GM12878 (cell line): ENCODE measurements around the gene ECT2L. TPM values are rescaled to one million over a fixed set of nuclear protein-coding genes. Genes with fewer than 3 reads are reported as not detected.

Experiments
- ATF7 ChIP-seq: fragments of 450-650 bp; IDR thresholded peaks from 2 replicates; pipeline ENCODE4 v1.6.1; 2016; ENCODE audit warnings: low read depth, mild to moderate bottlenecking
- CEBPB ChIP-seq, 2 experiments: fragments of 150-350 bp in 1 of 2; IDR thresholded peaks; 2 replicates each; pipeline ENCODE4 v1.6.1; 2012 to 2014; ENCODE audit warnings: low read depth in 2 of 2, low read length in 2 of 2, borderline replicate concordance in 1 of 2, inconsistent platforms in 1 of 2
- EGR1 ChIP-seq, 2 experiments: IDR thresholded peaks; 1 replicate in 1 of 2; 2 replicates in 1 of 2; pipeline ENCODE4 v1.6.1; 2011 to 2012; ENCODE audit warnings: low read depth in 2 of 2, low read length in 2 of 2, borderline replicate concordance in 1 of 2, mild to moderate bottlenecking in 1 of 2, moderate library complexity in 1 of 2
- HDAC6 ChIP-seq: fragments of 200-600 bp; sonication (generic); IDR thresholded peaks from one replicate; pipeline ENCODE4 v1.8.0; 2017; ENCODE audit warnings: antibody characterized with exemption; ENCODE audit not compliant: unreplicated experiment
- HDGF ChIP-seq: fragments of 450-650 bp; IDR thresholded peaks from 2 replicates; pipeline ENCODE4 v1.6.1; 2016; ENCODE audit warnings: antibody characterized with exemption
- MXI1 ChIP-seq: fragments of 150-350 bp; IDR thresholded peaks from 2 replicates; pipeline ENCODE4 v1.6.1; 2011; ENCODE audit warnings: low read depth, mild to moderate bottlenecking, inconsistent platforms, low read length, improper control_type of control experiment
- MYC ChIP-seq: IDR thresholded peaks from 2 replicates; pipeline ENCODE4 v1.6.1; 2011; ENCODE audit warnings: mild to moderate bottlenecking, low read length, moderate library complexity, inconsistent platforms; ENCODE audit not compliant: insufficient read depth, insufficient replicate concordance, insufficient read length, severe bottlenecking
- NFIC ChIP-seq: IDR thresholded peaks from 2 replicates; pipeline ENCODE4 v1.6.1; 2012; ENCODE audit warnings: low read depth, mild to moderate bottlenecking, inconsistent platforms, low read length, moderate library complexity
- NR2F1 ChIP-seq: fragments of 450-650 bp; conservative IDR thresholded peaks from 2 replicates; pipeline ENCODE4 v1.6.1; 2017; ENCODE audit warnings: mild to moderate bottlenecking
- PAX5 ChIP-seq: IDR thresholded peaks from 2 replicates; pipeline ENCODE4 v1.6.1; 2011; ENCODE audit warnings: low read depth, low read length, borderline replicate concordance
- PBX3 ChIP-seq: IDR thresholded peaks from 2 replicates; pipeline ENCODE4 v1.6.1; 2011; ENCODE audit warnings: mild to moderate bottlenecking, low read depth, low read length, moderate library complexity; ENCODE audit not compliant: insufficient replicate concordance
- RB1 ChIP-seq: fragments of 450-650 bp; formaldehyde crosslinking; IDR thresholded peaks from 2 replicates; pipeline ENCODE4 v1.6.1; 2017; ENCODE audit warnings: mild to moderate bottlenecking, borderline replicate concordance
- RCOR1 ChIP-seq: conservative IDR thresholded peaks from 2 replicates; pipeline ENCODE4 v1.6.1; 2012; ENCODE audit warnings: low read depth, low read length, improper control_type of control experiment
- SMAD1 ChIP-seq: fragments of 450-650 bp; IDR thresholded peaks from 2 replicates; pipeline ENCODE4 v1.6.1; 2018; ENCODE audit warnings: mild to moderate bottlenecking, low read depth; ENCODE audit not compliant: partially characterized antibody
- STAT3 ChIP-seq: IDR thresholded peaks from 2 replicates; pipeline ENCODE4 v1.6.1; 2011; ENCODE audit warnings: low read depth, low read length, improper control_type of control experiment
- polyA plus RNA-seq, 11 experiments: library from polyadenylated mRNA; depleted of rRNA in 4 of 11; unstranded in 6 of 11; stranded (reverse) in 5 of 11; fragments of >200 nt; fragmentation: Nextera tagmentation in 4 of 11; fragmentation: Illumina TruSeq in 1 of 11; extraction: Ambion mirVana in 4 of 11; extraction: Trizol in 1 of 11; gene quantifications; 1 replicate in 1 of 11; 2 replicates in 10 of 11; pipeline versions ENCODE4 v1.2.1 to v1.2.3, GENCODE V29; 2011 to 2016; ENCODE audit warnings: inconsistent platforms in 2 of 11, missing spikeins in 2 of 11, low read depth in 1 of 11
- total RNA-seq, 4 experiments: library from RNA; depleted of rRNA in 3 of 4; stranded (reverse); fragments of >200 nt in 3 of 4; fragmentation: Illumina TruSeq in 1 of 4; extraction: Trizol in 1 of 4; gene quantifications; 2 replicates each; pipeline versions ENCODE4 v1.2.1 to v1.2.3, GENCODE V29; 2013 to 2021
- TF ChIP-seq, protein P1 (sequence below): fragments of 450-650 bp; IDR thresholded peaks from 2 replicates; pipeline ENCODE4 v1.6.1; 2017; ENCODE audit warnings: mild to moderate bottlenecking, moderate library complexity
- TF ChIP-seq, protein P2 (sequence below): fragments of 450-650 bp; IDR thresholded peaks from 2 replicates; pipeline ENCODE4 v1.6.1; 2014; ENCODE audit warnings: mild to moderate bottlenecking
- TF ChIP-seq, protein P3 (sequence below): fragments of 450-650 bp; formaldehyde crosslinking; IDR thresholded peaks from 2 replicates; pipeline ENCODE4 v1.5.0; 2022; ENCODE audit warnings: mild to moderate bottlenecking, missing genetic modification characterization

Gene ECT2L
- total and polyA plus RNA-seq, 10 of the 15 experiments (the other 5 are each of a cell fraction or from before 2014, with no cell fraction given) = 0.05 to 0.09 TPM; not detected in 8

GRCh38 chr6:138818496-138819194 lies 22.8 kb downstream of the ECT2L start (continued):
- TF ChIP-seq, protein P1, sequence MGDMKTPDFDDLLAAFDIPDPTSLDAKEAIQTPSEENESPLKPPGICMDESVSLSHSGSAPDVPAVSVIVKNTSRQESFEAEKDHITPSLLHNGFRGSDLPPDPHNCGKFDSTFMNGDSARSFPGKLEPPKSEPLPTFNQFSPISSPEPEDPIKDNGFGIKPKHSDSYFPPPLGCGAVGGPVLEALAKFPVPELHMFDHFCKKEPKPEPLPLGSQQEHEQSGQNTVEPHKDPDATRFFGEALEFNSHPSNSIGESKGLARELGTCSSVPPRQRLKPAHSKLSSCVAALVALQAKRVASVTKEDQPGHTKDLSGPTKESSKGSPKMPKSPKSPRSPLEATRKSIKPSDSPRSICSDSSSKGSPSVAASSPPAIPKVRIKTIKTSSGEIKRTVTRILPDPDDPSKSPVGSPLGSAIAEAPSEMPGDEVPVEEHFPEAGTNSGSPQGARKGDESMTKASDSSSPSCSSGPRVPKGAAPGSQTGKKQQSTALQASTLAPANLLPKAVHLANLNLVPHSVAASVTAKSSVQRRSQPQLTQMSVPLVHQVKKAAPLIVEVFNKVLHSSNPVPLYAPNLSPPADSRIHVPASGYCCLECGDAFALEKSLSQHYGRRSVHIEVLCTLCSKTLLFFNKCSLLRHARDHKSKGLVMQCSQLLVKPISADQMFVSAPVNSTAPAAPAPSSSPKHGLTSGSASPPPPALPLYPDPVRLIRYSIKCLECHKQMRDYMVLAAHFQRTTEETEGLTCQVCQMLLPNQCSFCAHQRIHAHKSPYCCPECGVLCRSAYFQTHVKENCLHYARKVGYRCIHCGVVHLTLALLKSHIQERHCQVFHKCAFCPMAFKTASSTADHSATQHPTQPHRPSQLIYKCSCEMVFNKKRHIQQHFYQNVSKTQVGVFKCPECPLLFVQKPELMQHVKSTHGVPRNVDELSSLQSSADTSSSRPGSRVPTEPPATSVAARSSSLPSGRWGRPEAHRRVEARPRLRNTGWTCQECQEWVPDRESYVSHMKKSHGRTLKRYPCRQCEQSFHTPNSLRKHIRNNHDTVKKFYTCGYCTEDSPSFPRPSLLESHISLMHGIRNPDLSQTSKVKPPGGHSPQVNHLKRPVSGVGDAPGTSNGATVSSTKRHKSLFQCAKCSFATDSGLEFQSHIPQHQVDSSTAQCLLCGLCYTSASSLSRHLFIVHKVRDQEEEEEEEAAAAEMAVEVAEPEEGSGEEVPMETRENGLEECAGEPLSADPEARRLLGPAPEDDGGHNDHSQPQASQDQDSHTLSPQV = no peak
- TF ChIP-seq MXI1 (no peak), NR2F1 (no peak), SMAD1 (no peak), PBX3 (no peak), HDGF (no peak), NFIC (peak; percentile 94), MYC (no peak), STAT3 (no peak), CEBPB (IDR thresholded peaks at IDR 0.05; ENCODE audit: borderline replicate concordance in 1 of 2, low read depth in 2 of 2, low read length in 2 of 2) (no peak; a peak in 1 of 4 replicates), RCOR1 (no peak), RB1 (no peak), HDAC6 (no peak), ATF7 (peak; percentile 43; the same call in 1 of the 2 replicates), EGR1 (IDR thresholded peaks at IDR 0.05; ENCODE audit: borderline replicate concordance in 1 of 2, low read depth in 2 of 2, low read length in 2 of 2) (peak in 1 of 2 experiments; percentile 77; a peak in 1 of 3 replicates), PAX5 (peak; percentile 54; the same call in 1 of the 2 replicates)
- TF ChIP-seq, protein P2, sequence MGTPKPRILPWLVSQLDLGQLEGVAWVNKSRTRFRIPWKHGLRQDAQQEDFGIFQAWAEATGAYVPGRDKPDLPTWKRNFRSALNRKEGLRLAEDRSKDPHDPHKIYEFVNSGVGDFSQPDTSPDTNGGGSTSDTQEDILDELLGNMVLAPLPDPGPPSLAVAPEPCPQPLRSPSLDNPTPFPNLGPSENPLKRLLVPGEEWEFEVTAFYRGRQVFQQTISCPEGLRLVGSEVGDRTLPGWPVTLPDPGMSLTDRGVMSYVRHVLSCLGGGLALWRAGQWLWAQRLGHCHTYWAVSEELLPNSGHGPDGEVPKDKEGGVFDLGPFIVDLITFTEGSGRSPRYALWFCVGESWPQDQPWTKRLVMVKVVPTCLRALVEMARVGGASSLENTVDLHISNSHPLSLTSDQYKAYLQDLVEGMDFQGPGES = no peak
- TF ChIP-seq, protein P3, sequence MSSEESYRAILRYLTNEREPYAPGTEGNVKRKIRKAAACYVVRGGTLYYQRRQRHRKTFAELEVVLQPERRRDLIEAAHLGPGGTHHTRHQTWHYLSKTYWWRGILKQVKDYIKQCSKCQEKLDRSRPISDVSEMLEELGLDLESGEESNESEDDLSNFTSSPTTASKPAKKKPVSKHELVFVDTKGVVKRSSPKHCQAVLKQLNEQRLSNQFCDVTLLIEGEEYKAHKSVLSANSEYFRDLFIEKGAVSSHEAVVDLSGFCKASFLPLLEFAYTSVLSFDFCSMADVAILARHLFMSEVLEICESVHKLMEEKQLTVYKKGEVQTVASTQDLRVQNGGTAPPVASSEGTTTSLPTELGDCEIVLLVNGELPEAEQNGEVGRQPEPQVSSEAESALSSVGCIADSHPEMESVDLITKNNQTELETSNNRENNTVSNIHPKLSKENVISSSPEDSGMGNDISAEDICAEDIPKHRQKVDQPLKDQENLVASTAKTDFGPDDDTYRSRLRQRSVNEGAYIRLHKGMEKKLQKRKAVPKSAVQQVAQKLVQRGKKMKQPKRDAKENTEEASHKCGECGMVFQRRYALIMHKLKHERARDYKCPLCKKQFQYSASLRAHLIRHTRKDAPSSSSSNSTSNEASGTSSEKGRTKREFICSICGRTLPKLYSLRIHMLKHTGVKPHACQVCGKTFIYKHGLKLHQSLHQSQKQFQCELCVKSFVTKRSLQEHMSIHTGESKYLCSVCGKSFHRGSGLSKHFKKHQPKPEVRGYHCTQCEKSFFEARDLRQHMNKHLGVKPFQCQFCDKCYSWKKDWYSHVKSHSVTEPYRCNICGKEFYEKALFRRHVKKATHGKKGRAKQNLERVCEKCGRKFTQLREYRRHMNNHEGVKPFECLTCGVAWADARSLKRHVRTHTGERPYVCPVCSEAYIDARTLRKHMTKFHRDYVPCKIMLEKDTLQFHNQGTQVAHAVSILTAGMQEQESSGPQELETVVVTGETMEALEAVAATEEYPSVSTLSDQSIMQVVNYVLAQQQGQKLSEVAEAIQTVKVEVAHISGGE = no peak
